Measurements from ENCODE around the gene INPP4B.
A peak's percentile ranks its signal among the peaks of the same experiment; 100 is the strongest.
"Not testable (repeated sequence)": the region's sequence is repeated elsewhere in the genome, so short reads cannot be mapped to it uniquely, and the experiment has no call there.

INPP4B gene

DNA sequence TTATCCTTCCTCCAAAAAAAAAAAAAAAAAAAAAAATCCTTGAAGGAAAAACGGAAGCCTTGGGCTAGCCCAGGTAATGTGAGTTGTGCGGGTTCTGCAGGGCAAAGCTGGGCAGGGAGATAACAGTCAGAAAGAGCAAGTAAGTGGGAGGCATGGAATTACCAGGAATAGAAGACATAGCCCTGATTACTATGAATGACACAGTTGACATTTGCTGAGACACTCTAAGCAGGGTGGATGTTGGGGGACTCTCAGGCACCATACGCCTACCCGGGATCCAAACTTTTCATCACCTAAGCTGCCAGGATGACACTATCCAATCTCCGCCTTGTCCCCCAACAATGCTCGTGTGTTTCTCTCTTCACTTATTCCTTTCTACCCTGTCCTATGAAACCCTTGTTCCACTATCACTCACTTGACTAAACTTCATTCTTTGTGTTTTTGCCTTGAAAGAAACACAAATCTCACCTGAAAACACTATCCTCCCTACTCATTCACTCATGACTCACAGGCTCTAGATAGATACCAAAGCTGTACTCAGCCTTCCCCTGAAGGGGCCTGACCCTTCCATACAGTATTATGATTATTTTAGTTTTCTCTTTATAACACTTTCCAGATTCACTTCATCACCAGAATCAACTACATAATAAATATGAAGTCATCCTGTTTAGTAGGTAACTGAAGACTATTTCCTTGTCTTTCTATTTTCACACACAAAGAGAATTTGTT is 158.4 kb downstream of the INPP4B start:
- FAIRE-seq: no peak
- no peak for DNase-seq (ENCODE audit: low spot score)

DNA sequence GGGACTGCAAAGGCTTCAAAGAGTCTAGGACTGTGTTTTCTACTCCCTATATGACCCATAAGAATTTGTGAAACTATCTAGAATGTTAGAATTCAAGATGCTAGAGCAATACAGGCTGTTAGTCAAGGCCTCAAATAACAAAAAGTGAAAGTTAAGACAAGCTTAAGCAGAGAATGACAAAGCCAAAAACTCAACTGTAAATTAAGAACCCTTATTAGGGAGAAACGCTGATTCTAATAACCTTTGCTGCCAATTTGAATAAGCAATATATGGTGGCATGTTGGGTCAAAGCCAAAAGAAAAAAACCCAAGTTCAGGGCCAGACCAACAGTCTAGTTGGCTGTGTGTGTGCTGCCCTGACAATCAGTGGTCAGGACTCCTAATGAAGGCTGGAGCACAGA is 160.0 kb downstream of the INPP4B start:
- FAIRE-seq (no peak), DNase-seq (ENCODE audit: low spot score) (no peak)

DNA sequence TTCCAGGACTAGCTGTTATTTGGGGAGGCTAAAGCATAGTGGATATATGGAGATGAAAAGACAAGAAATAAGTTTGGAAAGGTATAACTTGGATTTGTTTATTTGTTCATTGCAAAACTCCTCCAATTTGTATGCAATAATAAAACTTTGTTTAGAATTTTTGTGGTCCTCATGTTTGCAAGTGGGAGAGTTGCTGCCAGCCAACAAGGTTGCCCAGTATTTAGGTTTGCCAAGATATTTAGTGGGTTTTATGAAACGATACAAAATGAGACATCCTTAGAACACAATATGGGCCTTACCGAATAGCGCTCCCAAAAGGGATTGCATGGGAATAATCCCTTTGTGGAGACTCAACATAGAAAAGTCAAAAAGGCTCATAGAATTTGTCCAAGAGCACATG is 162.1 kb downstream of the INPP4B start:
- FAIRE-seq: no peak

DNA sequence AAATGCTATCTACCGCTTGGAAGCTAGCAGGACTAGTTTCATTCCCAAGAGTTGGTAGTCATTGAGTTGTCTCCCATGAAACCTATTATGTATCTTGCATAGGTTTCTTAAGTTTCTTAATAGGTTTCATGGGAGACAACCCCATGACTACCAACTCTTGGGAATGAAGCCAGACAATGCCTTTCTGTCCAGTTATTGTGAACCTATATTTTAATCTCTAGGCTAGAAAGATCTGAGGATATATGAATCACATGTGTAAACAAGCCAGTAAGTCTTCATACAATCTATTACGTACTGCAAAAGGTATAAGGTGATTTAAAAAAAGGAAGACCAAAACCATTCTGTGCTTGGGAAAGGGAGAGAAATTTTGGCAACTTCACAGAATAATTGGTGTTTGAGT is 162.6 kb downstream of the INPP4B start:
- DNase-seq (ENCODE audit: low spot score): no peak
- no peak for FAIRE-seq

More for the DNA sequence above, 162.1 kb downstream of the INPP4B start:
- no peak for DNase-seq (ENCODE audit: low spot score)

DNA sequence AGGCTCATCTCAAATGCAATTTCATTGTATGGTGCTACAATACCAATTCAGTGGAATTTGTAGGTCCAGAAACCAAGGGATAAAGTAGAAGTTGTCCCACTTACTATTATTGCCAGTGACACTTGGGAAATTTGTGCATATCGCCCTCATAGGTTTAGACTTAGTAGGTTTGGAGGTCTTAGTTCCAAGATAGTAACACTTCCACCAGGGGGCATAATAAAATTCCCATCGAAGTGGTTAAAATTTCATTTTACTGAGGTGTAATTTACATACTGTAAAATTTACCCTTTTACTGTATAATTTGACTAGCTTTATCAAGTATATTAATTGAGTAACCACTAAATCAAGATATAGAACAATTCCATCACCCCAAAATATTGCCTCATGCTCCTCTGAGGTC is 174.6 kb downstream of the INPP4B start:
- FAIRE-seq (no peak), DNase-seq (ENCODE audit: low spot score) (no peak)

DNA sequence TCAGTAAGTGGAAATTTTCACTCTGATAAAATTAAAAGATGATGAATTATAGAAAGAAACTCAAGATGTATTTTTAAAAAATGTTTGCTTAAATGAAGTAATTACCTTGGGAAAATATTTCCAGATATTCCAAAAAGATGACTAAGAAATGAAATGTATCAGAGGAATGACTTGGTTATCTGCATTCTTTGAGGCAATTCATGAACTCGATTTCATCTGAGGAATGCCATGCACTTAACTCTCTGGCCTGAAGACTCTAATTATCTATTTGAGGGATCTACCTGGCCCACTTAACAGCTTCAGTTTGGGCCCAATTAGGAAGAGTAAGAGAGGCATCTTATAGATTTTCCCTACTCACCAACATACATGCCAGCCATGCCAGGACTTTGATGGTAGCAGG is 182.3 kb downstream of the INPP4B start:
- DNase-seq (ENCODE audit: low spot score): no peak
- FAIRE-seq: no peak

DNA sequence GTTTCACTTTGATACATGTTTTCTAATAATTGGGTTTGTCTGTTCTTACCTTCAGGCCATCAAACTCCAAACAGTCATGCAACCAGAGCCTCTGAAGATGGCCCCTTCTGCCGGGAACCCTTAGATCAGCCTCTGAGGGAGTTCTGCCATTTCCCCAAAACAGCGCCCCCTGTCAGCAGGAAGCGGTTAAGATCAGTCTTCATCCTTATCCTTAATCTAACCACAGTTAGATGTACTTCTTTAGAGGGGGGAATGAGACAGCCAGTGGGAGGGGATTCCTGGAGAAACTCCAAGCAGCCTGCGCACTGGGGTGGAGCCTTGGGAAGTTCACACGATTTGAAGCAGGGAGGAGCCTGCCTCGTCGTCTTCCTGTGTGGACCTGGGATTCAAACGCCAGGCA is 185.4 kb downstream of the INPP4B start:
- FAIRE-seq (no peak), DNase-seq (ENCODE audit: low spot score) (no peak)

DNA sequence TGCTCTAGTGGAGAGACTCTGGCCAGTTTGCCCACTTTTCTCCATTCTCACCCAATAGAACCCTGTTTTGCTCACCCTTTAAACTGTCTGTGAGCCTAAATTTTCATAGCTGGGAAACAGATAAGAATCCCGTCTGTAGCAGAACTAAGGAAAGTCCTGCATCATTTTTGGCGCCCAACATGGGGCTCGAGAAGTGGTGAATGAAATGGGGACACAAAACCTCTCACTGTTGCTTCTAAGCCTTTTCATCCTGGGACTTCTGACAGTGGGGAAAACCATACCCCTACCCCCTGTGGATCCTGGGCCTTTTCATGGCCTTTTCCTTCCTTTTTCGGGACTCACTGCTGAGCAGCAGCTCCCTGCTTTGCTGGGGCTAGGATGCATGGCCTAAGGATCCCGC is 189.9 kb downstream of the INPP4B start:
- DNase-seq (ENCODE audit: low spot score) (no peak), FAIRE-seq (no peak)

DNA sequence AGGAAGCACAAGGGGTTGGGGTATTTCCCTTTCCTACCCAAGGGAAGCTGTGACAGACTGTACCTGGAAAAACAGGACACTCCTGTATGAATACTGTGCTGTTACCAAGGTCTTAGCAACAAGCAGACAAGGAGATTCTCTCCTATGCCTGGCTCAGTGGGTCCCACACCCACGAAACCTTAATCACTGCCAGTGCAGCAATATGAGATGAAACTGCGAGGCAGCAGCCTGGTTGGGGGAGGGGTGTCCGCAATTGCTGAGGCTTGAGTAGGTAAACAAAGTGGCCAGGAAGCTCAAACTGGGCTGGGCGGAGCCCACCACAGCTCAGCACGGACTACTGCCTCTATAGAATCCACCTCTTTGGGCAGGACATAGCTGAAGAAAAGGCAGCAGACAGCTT is 197.7 kb downstream of the INPP4B start:
- FAIRE-seq (no peak), DNase-seq (ENCODE audit: low spot score) (no peak)

DNA sequence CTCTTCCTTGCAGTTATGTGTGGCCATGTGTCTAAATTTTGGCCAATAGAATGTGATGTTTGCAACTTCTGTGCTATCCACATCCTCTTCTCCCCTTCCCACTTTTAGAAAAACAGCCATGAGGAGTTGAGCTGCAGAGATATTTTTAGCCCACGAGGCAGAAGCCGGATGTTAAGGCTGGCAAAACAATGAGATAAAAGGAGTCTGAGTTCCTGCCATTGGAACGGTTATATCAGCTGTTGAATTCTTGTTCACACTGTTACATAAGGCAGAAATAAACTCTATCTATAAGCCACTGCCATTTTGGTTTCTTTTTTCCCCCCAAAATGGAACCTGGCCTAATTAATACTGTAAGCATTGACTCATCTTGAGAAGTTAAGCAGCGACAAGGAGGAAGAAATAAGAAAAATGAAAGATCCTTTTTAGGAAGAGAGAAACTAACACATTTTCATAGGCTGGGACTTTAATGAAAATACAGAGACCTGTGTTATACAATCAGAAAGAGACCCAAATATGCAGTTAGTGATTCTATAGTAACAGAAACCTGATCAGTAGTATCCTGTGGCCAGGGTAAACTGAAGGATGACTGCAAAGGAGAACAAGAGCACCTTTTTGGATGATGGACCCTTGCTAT is 200.5 kb downstream of the INPP4B start:
- FAIRE-seq: no peak
- no peak for DNase-seq (ENCODE audit: low spot score)

DNA sequence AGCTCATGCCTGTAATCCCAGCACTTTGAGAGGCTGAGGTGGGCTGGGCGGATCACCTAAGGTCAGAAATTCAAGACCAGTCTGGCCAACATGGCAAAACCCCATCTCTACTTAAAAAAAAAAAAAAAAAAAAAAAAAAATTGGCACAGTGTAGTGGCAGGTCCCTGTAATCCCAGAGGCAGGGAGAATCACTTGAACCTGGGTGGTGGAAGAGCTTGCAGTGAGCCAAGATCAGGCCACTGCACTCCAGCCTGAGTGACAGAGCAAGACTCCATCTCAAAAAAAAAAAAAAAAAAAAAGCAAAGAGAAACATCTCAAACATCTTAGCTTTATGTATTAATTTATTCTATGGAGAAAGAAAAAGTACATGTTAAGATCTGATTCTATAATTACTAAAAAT is 201.5 kb downstream of the INPP4B start:
- not testable (repeated sequence) for FAIRE-seq; DNase-seq (ENCODE audit: low spot score)

DNA sequence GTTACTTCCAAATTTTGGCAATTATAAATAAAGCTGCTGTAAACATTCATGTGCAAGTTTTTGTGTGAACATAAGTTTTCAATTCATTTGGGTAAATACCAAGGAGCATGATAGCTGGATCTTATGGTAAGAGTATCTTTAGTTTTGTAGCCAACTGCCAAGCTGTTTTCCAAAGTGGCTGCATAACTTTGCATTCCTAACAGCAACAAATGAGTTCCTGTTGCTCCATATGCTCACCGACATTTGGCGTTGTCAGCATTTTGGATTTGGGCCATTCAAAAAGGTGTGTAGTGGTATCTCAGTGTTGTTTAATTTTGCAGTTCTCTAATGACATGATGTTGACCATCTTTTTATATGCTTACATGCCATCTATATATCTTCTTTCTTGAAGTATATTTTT is 208.5 kb downstream of the INPP4B start:
- DNase-seq (ENCODE audit: low spot score): no peak
- no peak for FAIRE-seq

DNA sequence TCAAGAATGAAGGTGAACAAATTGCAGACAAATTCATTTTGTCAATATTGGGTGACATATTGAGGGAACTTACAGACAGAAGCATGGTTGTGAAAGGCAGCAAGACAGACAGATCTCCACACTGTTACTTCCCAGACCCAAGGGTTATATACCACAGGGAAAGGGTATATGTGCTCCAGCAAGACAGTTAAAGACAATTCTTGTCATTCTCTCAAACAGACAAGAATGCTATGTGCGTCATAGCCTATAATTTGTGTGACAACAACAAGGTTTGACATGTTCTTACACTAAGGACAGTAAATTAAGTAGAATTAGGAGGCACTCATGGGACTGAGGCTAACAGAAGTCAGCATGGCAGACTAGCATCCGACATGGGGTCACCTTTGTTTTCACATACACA is 214.3 kb downstream of the INPP4B start:
- DNase-seq (ENCODE audit: low spot score) (no peak), FAIRE-seq (no peak)

DNA sequence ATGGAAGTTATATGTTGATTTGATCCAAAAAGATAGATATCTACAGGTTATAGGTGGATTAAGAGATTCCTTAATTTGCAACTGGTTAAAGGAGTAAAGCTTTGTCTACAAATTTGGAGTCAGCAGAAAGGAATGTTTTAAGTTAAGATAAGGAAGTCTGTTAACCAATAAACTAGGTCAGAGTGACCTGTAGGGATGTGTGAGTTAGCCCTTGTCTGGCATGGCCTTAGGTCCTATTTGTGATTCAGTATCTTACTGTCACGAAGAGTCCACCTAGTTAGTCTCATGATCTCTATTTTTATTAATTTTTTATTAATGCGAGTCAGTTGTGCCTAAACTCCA is 230.8 kb downstream of the INPP4B start:
- FAIRE-seq: peak; percentile 92
- DNase-seq (ENCODE audit: low spot score): peak; percentile 71

DNA sequence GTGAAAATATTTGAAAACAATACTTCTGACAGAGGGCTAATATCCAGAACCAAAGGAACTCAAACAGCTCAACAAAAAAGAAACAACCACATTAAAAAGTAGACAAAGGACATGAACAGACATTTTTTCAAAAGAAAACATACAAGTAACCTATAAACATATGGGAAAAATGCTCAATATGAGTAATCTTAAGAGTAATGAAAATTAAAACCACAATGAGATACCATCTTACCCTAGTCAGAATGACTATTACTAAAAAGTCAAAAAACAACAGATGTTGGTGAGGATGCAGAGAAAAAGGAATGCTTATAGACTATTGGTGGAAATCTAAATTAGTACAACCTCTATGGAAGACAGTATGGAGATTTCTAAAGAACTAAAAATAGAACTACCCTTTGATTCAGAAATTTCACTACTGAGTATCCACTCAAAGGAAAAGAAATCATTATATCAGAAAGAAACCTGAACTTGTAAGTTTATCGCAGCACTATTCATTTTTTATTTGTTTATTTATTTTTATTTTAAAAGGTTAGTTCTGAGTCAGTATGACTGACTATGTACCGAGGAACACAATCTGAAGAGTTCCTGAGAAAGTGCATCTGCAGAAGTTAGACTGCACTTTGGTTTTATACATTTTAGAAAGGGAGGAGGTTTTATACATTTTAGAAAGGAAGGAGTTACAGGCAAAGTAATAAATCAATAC is 231.3 kb downstream of the INPP4B start:
- peak; percentile 37 for DNase-seq (ENCODE audit: low spot score)

DNA sequence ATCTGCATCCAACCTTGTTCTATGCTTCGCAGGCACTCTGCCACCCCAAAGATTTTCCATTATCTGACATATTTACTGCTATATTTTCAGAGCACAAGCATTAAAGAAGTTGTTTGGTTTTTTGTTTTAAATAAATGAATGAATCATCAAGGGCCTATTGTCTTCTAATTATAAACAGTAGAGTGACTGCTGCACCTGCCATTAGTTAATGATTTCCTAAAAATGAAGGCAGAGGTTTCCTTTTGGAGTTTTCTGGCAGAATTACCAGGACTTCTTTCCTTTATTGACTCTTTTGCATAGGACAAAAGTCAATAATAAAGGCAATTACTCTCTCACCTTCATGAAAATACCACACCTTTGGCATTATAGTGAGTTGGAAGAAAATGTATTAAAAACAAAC is 238.1 kb downstream of the INPP4B start:
- FAIRE-seq (no peak), DNase-seq (ENCODE audit: low spot score) (no peak)

More for the DNA sequence above, 231.3 kb downstream of the INPP4B start:
- FAIRE-seq: peak; percentile 71

DNA sequence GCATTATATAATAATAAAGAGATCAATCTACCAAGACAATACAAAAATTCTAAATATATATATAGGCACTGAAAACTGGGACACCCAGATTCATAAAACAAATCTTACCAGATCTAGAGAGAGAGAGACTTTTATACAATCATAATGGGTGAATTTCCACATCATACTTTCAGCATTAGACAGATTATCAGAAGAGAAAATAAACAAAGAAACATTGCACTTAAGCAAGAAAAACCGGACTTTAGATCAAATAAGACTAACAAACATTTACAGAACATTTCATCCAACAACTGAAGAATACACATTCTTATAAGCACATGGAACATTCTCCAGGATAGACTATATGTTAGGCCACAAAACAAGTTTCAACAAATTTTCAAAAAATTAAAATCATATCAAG is 245.1 kb downstream of the INPP4B start:
- FAIRE-seq (no peak), DNase-seq (ENCODE audit: low spot score) (no peak)

DNA sequence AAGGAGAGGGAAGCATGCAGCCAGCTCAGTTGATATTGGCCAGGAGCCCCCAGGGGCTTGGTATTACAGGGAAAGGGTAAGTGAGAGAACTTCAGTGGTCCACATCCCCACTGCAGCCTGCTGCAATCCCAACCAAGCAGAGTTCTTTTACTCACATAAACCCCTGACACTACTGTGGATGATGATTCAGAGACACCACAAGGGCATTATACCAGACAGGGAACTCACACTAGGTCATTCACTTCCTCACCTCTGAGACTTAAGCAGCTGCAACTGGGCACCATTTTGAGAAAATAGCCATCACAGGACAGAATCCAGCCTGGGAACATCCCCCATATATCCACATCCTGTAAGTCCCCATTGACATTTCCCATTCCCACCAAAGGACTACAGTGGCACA is 248.0 kb downstream of the INPP4B start:
- FAIRE-seq (no peak), DNase-seq (ENCODE audit: low spot score) (no peak)

DNA sequence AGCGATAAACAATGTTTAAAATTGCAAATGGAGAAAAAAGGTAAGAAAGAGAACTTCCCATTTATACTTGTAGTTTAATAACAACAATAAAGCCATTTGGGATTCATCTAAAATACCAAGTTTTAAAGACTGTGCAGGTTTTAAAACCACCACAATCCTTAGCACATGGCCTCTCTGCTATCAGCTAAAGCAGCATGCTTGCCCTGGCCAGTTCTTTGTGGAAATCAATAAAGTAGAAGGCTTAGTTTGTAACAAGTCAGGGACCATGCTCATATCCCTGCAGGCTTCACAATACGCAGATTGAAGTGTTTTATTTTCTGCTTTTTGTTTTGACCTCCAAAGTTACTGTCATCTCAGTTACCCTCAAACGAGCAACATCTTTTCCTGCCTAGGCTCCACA is 249.5 kb downstream of the INPP4B start:
- FAIRE-seq: no peak
- no peak for DNase-seq (ENCODE audit: low spot score)

DNA sequence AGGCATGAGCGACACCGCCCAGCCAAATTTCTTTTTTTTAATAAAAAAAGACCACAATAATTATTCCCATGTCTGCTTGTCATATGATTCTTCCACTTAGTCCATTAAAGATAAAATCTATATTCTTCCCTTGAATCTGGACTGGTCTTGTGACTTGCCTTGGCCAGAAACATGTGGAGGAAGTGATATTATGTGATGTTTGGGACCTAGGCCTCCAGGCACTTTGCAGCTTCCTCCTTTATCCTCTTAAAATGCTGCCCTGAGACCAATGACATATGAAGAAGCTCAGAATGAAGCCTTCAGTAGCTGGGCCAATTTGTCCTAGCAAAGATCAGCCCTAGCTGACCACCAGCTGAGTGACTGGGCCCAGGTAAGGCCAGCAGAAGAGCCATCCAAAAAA is 250.0 kb downstream of the INPP4B start:
- DNase-seq (ENCODE audit: low spot score): no peak
- no peak for FAIRE-seq

DNA sequence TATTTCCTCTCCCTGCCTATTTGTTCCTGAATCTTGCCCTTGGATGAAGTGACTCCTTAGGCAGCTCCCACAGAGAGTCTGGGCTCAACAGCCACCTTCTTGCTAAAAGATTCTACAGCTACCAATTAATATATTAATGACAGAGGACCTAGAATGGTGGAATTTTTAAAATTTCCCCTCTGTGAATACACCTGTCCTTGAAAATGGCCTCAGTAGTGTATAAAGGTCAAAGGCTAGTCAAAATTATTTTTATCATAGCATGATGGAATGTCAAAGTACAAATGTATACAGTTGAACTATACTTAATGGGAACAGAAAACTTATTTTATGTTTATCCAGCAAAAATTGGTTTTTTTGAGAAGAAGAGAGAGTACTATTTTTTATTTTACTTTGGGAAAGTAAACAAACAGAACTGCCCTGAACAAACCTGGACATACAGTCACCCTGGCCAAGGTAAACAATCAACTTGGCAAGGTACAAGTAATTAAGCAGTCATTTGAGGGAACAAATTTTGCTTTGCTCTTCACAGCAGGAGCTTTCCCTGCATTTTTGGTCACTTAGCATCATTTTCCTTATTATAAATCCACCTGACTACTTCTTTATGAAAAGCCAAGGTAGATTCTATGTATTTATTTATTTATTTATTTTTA is 250.8 kb downstream of the INPP4B start:
- FAIRE-seq (no peak), DNase-seq (ENCODE audit: low spot score) (no peak)

DNA sequence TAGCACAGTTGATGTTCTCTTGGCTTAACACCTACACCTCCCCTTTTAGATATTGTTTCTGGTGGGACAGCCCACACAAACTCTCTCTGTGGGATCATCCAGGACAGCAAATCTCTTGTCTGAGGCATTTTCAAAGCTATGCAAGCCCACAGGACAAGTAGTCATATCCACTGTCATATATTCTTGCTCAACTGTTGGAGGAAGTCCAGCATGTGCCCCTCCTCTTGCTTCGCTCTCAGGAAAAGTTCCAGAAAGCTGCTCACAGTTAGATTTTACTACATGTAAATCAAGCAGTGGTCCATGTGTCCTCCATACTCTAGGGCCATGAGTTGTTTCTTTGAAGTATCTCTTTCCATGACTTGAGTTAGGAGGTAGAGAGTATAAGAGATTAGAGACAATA is 260.7 kb downstream of the INPP4B start:
- FAIRE-seq: no peak
- DNase-seq (ENCODE audit: low spot score): no peak

All from RCC 7860 (cell line).